GM12874 (cell line): ENCODE data around the gene HSBP1L1.

Experiments used
- TF ChIP-seq, protein P1 (sequence below): IDR thresholded peaks from 2 replicates; pipeline ENCODE4 v1.5.1; 2011; ENCODE audit warnings: low read depth, mild to moderate bottlenecking, control low read depth, low read length, moderate library complexity; ENCODE audit not compliant: insufficient read depth

Gene HSBP1L1

GRCh38 chr18:79918615-79919011, 45.8 kb upstream of the HSBP1L1 start:
- TF ChIP-seq, protein P1, sequence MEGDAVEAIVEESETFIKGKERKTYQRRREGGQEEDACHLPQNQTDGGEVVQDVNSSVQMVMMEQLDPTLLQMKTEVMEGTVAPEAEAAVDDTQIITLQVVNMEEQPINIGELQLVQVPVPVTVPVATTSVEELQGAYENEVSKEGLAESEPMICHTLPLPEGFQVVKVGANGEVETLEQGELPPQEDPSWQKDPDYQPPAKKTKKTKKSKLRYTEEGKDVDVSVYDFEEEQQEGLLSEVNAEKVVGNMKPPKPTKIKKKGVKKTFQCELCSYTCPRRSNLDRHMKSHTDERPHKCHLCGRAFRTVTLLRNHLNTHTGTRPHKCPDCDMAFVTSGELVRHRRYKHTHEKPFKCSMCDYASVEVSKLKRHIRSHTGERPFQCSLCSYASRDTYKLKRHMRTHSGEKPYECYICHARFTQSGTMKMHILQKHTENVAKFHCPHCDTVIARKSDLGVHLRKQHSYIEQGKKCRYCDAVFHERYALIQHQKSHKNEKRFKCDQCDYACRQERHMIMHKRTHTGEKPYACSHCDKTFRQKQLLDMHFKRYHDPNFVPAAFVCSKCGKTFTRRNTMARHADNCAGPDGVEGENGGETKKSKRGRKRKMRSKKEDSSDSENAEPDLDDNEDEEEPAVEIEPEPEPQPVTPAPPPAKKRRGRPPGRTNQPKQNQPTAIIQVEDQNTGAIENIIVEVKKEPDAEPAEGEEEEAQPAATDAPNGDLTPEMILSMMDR = no peak

GRCh38 chr18:79919089-79919488, 45.4 kb upstream of the HSBP1L1 start:
- TF ChIP-seq, protein P1 = no peak

- TF ChIP-seq, protein P1 = no peak
These were observed 42.2 kb upstream of the HSBP1L1 start for GRCh38 chr18:79921984-79922965.

GRCh38 chr18:79922971-79923411, 41.5 kb upstream of the HSBP1L1 start:
- TF ChIP-seq, protein P1 = no peak

DNA sequence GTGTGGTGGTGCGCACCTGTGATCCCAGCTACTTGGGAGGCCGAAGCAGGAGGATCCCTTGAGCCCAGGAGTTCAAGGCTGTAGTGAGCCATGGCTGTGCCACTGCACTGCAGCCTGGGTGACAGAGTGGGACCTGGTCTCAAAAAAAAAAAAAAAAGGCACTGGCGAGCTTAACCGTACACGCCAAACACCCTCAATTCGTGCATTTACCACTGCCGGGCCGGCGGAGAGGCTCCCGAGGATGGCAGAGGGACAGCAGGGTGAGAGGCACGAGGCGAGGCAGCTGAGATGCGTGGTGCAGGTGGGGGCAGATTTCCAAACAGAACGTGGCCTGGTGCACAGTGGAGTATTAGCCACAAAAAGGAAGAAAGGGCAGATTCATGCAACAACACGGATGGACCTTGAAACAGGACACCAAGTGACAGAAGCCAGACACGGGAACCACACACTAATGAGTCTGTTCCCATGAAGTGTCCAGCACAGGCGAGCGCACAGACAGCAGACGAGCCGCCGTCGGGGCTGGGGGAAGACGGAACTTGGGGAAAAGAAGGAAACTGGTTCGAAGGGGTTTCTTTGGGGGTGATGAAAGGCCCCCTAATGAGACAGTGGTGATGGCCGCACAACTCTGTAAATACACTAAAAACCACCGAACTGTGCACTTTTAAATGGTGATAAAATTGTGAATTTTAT, 40.4 kb upstream of the HSBP1L1 start:
- TF ChIP-seq, protein P1 = no peak

DNA sequence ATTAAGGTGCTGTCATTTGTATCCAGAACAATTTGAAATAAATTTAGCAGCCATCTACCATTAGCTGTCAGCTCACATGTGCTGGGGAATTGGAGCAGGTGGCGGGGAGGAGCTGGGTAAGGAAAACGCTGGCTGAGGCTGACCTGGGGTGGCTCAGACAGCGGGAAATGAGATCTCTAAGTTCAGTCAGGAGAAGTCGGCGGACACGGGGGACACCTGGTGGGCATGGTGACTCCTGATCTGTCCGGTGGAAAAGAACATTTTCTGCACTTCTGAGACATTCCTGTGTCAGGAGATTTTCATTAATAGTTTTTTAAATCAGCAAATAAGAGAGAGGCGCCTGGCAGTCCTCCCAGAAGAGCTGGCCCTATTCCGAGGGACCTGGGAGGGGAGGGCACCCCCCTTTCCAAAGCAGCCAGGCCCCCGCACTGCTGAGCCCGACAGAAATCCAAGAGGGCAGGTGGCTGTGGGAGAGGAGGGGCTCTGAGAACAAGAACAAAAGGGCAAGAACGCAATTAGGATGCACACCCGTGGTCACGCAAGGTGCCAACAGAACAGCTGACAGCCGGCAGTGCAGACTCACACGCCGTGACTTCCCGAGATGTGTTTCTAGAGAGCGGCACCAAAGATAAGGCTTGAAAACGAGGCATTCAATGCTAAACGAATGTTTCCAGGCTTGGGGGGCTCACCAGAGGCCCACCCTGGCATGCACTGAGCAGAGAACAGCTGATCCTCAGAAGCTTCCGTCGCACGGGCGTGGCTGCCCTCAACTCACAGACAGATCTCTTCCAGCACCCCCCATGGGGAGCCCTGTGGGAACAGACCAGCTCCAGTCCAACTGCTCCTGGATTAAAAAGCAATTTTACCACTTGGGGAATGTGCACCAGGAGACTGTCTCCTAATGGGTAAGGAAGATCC, 39.4 kb upstream of the HSBP1L1 start:
- TF ChIP-seq, protein P1 = no peak

DNA sequence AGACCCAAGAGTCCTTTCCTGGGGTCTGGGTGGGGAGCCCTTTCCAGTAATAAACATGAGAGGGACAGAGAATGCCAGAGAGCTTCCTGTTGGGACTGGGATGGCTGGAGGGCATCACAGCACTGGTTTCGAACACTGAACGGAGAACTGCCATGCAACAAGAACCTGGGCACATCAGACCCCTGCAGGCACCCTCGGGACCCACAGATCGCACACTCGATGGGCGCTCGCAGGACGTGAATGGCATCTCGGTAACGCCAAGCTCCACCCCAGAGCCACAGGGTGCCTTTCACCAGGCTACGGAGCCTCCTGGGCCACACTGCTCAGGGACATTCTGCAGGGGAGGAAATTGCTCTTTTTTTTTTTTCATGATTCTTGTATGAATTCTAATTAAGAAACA, 38.1 kb upstream of the HSBP1L1 start:
- TF ChIP-seq, protein P1 = no peak
